HepG2 (cell line): ENCODE results near the gene TOE1. TPM values are rescaled to one million over a fixed set of nuclear protein-coding genes. Genes with fewer than 3 reads are reported as not detected.

Experiments used
- ATF4 ChIP-seq, 2 experiments: fragments of 450-650 bp in 1 of 2; sonication (generic) in 1 of 2; formaldehyde crosslinking; IDR thresholded peaks; 2 replicates each; pipeline versions ENCODE4 v1.5.0 to v1.8.0; 2020 to 2022; ENCODE audit warnings: mild to moderate bottlenecking in 1 of 2, missing genetic modification reagents in 1 of 2
- BCL6 ChIP-seq: IDR thresholded peaks from 2 replicates; pipeline ENCODE4 v1.6.1; 2016; ENCODE audit warnings: missing genetic modification reagents, missing compliant biosample characterization
- CHD4 ChIP-seq: fragments of 200-600 bp; sonication (generic); IDR thresholded peaks from 2 replicates; pipeline ENCODE4 v1.7.0; 2017; ENCODE audit warnings: mild to moderate bottlenecking, low read length, borderline replicate concordance
- CSRNP1 ChIP-seq: sonication (generic); formaldehyde crosslinking; IDR thresholded peaks from 2 replicates; pipeline ENCODE4 v1.8.1; 2023; ENCODE audit warnings: mild to moderate bottlenecking, missing genetic modification reagents
- DNMT3B ChIP-seq: conservative IDR thresholded peaks from 2 replicates; pipeline ENCODE4 v1.6.1; 2016; ENCODE audit warnings: missing biosample characterization, control low read depth
- FOXJ3 ChIP-seq: sonication (generic); formaldehyde crosslinking; IDR thresholded peaks from 2 replicates; pipeline ENCODE4 v1.4.0; 2020; ENCODE audit warnings: missing genetic modification reagents, mild to moderate bottlenecking, borderline replicate concordance
- FOXK1 ChIP-seq: sonication (generic); formaldehyde crosslinking; IDR thresholded peaks from 2 replicates; pipeline ENCODE4 v1.4.0; 2020; ENCODE audit warnings: low read depth, missing genetic modification reagents, borderline replicate concordance
- HNF4G ChIP-seq, 2 experiments: sonication (generic) in 1 of 2; formaldehyde crosslinking in 1 of 2; IDR thresholded peaks; 2 replicates each; pipeline versions ENCODE4 v1.4.0 to v1.6.1; 2011 to 2020; ENCODE audit warnings: borderline replicate concordance in 2 of 2, low read depth in 2 of 2, mild to moderate bottlenecking in 2 of 2, low read length in 1 of 2, missing genetic modification reagents in 1 of 2, moderate library complexity in 1 of 2
- HOXD1 ChIP-seq: sonication (generic); formaldehyde crosslinking; IDR thresholded peaks from 2 replicates; pipeline ENCODE4 v1.5.0; 2020; ENCODE audit warnings: missing genetic modification reagents
- IRF2 ChIP-seq: IDR thresholded peaks from 2 replicates; pipeline ENCODE4 v1.6.1; 2018; ENCODE audit warnings: missing genetic modification reagents, missing compliant biosample characterization
- KDM4B ChIP-seq: sonication (generic); formaldehyde crosslinking; IDR thresholded peaks from 2 replicates; pipeline ENCODE4 v1.4.0; 2020; ENCODE audit warnings: missing genetic modification reagents
- POGK ChIP-seq: sonication (generic); formaldehyde crosslinking; conservative IDR thresholded peaks from 2 replicates; pipeline ENCODE4 v1.8.0; 2022; ENCODE audit warnings: mild to moderate bottlenecking, moderate library complexity, missing genetic modification reagents
- REPIN1 ChIP-seq: sonication (generic); formaldehyde crosslinking; IDR thresholded peaks from 2 replicates; pipeline ENCODE4 v1.8.0; 2022; ENCODE audit warnings: missing genetic modification reagents, low read depth, mild to moderate bottlenecking, borderline replicate concordance
- RXRB ChIP-seq: IDR thresholded peaks from 2 replicates; pipeline ENCODE4 v1.6.1; 2016; ENCODE audit warnings: borderline replicate concordance, missing genetic modification reagents, missing compliant biosample characterization
- ZBTB7A ChIP-seq: sonication (generic); formaldehyde crosslinking; IDR thresholded peaks from 2 replicates; pipeline ENCODE4 v1.8.0; 2022; ENCODE audit warnings: mild to moderate bottlenecking, missing genetic modification reagents
- ZFY ChIP-seq: sonication (generic); formaldehyde crosslinking; IDR thresholded peaks from 2 replicates; pipeline ENCODE4 v1.4.0; 2020; ENCODE audit warnings: missing genetic modification reagents
- ZMAT3 ChIP-seq: sonication (generic); formaldehyde crosslinking; conservative IDR thresholded peaks from 2 replicates; pipeline ENCODE4 v1.7.0; 2021; ENCODE audit warnings: missing genetic modification reagents
- ZNF550 ChIP-seq: sonication (generic); formaldehyde crosslinking; IDR thresholded peaks from 2 replicates; pipeline ENCODE4 v1.4.0; 2020; ENCODE audit warnings: mild to moderate bottlenecking, missing genetic modification reagents, borderline replicate concordance
- ZNF644 ChIP-seq: IDR thresholded peaks from 2 replicates; pipeline ENCODE4 v1.6.1; 2016; ENCODE audit warnings: low read depth
- ZNF772 ChIP-seq: sonication (generic); formaldehyde crosslinking; IDR thresholded peaks from 2 replicates; pipeline ENCODE4 v1.5.0; 2020; ENCODE audit warnings: mild to moderate bottlenecking, missing genetic modification reagents
- polyA plus RNA-seq, 8 experiments: library from polyadenylated mRNA; depleted of rRNA in 3 of 8; stranded (reverse) in 7 of 8; unstranded in 1 of 8; fragments of >200 nt; fragmentation: Illumina TruSeq in 4 of 8; extraction: Trizol in 4 of 8; gene quantifications; 2 replicates each; pipeline versions ENCODE4 v1.2.1 to v1.2.3, GENCODE V29; 2011 to 2016; ENCODE audit warnings: low read depth in 4 of 8, missing spikeins in 1 of 8, mixed read lengths in 1 of 8; ENCODE audit not compliant: insufficient read depth in 1 of 8
- total RNA-seq, 5 experiments: library from RNA; depleted of rRNA; stranded (reverse); fragments of >200 nt; fragmentation: Illumina TruSeq; extraction: Trizol; gene quantifications; 2 replicates each; pipeline ENCODE4 v1.2.3, GENCODE V29; 2016; ENCODE audit warnings: low read depth in 1 of 5
- TF ChIP-seq, protein P1 (sequence below): sonication (generic); formaldehyde crosslinking; IDR thresholded peaks from 2 replicates; pipeline ENCODE4 v1.5.0; 2020; ENCODE audit warnings: mild to moderate bottlenecking, missing genetic modification reagents

Gene TOE1
- total and polyA plus RNA-seq, 2 of the 13 experiments (the other 11 are each of a cell fraction or from before 2014, with no cell fraction given): 14.1 to 19.0 TPM

DNA sequence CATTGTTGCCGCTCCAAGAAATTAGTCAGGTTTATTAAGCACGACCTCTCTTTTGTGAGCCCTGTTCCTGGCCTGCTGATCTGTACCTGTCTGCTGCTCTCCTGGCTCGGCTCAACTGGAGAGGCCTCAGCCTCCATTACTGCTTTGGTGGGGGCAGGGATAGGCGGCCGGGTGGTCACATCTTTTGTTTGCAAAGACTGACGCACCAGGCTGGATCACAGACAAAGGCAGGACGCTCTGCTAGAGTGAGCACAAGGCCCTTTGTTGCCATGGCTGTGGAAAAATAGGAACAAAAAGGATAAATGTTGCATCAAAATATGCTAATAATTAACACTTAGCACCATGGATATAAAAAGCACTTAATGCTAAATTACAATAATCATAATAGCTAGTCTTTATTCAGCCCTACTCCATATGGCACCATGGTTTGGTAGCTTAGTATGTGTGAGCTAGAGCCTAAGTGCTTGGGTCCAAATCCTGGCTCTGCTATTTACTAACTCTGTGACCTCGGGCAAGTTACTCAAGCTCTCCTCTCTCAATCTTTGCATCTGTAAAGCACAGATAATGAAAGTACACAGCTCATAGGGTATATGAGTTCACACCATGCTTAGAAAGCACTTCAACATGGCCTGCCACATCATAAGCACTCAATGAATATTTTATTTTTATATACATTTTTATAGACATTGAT lies 42.2 kb upstream of the TOE1 start (continued):
- TF ChIP-seq, protein P1, sequence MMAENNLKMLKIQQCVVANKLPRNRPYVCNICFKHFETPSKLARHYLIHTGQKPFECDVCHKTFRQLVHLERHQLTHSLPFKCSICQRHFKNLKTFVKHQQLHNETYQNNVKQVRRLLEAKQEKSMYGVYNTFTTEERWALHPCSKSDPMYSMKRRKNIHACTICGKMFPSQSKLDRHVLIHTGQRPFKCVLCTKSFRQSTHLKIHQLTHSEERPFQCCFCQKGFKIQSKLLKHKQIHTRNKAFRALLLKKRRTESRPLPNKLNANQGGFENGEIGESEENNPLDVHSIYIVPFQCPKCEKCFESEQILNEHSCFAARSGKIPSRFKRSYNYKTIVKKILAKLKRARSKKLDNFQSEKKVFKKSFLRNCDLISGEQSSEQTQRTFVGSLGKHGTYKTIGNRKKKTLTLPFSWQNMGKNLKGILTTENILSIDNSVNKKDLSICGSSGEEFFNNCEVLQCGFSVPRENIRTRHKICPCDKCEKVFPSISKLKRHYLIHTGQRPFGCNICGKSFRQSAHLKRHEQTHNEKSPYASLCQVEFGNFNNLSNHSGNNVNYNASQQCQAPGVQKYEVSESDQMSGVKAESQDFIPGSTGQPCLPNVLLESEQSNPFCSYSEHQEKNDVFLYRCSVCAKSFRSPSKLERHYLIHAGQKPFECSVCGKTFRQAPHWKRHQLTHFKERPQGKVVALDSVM: peak; percentile 73
- 0 out of 2 replicates have a peak, but pooled peaks have one; percentile 26 for TF ChIP-seq ZMAT3
- peak; percentile 66; the same call in 1 of the 2 replicates for TF ChIP-seq FOXK1
- no peak for TF ChIP-seq HOXD1
- TF ChIP-seq REPIN1 (CRISPR knock-in tag): peak; percentile 58; the same call in 1 of the 2 replicates
- TF ChIP-seq ZNF644 (CRISPR knock-in tag): peak; percentile 61; the same call in 1 of the 2 replicates
- 0 out of 2 replicates have a peak, but pooled peaks have one; percentile 23 for TF ChIP-seq DNMT3B (CRISPR knock-in tag)
- no peak for TF ChIP-seq ZNF550
- peak; percentile 85 for TF ChIP-seq RXRB (CRISPR knock-in tag)
- peak; percentile 28; the same call in 1 of the 2 replicates for TF ChIP-seq CSRNP1
- 0 out of 4 replicates have a peak, but pooled peaks of 1 of the 2 experiments have one; percentile 9 for TF ChIP-seq ATF4 (CRISPR knock-in tag; IDR thresholded peaks at IDR 0.05)
- peak; percentile 39; the same call in 1 of the 2 replicates for TF ChIP-seq ZFY (CRISPR knock-in tag)
- no peak for TF ChIP-seq ZNF772 (CRISPR knock-in tag)
- TF ChIP-seq FOXJ3: 0 out of 2 replicates have a peak, but pooled peaks have one; percentile 32
- TF ChIP-seq ZBTB7A (CRISPR knock-in tag): no peak
- peak; percentile 47; the same call in 1 of the 2 replicates for TF ChIP-seq HNF4G (IDR thresholded peaks at IDR 0.05; ENCODE audit: borderline replicate concordance, low read depth, low read length)
- no peak for TF ChIP-seq HNF4G (CRISPR knock-in tag; IDR thresholded peaks at IDR 0.05; ENCODE audit: borderline replicate concordance, low read depth)
- no peak for TF ChIP-seq CHD4
- peak; percentile 27; the same call in 1 of the 2 replicates for TF ChIP-seq POGK
- TF ChIP-seq BCL6: peak; percentile 99
- TF ChIP-seq KDM4B (CRISPR knock-in tag): no peak
- peak; percentile 58 for TF ChIP-seq IRF2 (CRISPR knock-in tag)
